Testis (tissue), 2 donors: Measurements from ENCODE around the gene CCDC121.

Source experiments
- POLR2A ChIP-seq: fragments of 450-650 bp; IDR thresholded peaks from one replicate; pipeline ENCODE4 v1.6.1; 2017; ENCODE audit warnings: antibody characterized with exemption, mild to moderate bottlenecking, moderate library complexity
- TF ChIP-seq, protein P1 (sequence below), 3 experiments: fragments of 450-650 bp in 2 of 3; fragments of 200-600 bp in 1 of 3; sonication (generic) in 1 of 3; IDR thresholded peaks; one replicate each; pipeline ENCODE4 v1.5.1; 2016 to 2019; ENCODE audit warnings: antibody characterized with exemption in 3 of 3, mild to moderate bottlenecking in 2 of 3, moderate library complexity in 1 of 3

GRCh38 chr2:27588308-27588707 is 40.5 kb downstream of the CCDC121 start:
- TF ChIP-seq, protein P1, sequence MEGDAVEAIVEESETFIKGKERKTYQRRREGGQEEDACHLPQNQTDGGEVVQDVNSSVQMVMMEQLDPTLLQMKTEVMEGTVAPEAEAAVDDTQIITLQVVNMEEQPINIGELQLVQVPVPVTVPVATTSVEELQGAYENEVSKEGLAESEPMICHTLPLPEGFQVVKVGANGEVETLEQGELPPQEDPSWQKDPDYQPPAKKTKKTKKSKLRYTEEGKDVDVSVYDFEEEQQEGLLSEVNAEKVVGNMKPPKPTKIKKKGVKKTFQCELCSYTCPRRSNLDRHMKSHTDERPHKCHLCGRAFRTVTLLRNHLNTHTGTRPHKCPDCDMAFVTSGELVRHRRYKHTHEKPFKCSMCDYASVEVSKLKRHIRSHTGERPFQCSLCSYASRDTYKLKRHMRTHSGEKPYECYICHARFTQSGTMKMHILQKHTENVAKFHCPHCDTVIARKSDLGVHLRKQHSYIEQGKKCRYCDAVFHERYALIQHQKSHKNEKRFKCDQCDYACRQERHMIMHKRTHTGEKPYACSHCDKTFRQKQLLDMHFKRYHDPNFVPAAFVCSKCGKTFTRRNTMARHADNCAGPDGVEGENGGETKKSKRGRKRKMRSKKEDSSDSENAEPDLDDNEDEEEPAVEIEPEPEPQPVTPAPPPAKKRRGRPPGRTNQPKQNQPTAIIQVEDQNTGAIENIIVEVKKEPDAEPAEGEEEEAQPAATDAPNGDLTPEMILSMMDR (IDR thresholded peaks at IDR 0.05), result no peak
- no peak for TF ChIP-seq POLR2A
